ENCODE results near the gene ERVH48-1.
A peak's percentile ranks its signal among the peaks of the same experiment; 100 is the strongest.
"Not testable (repeated sequence)": the region's sequence is repeated elsewhere in the genome, so short reads cannot be mapped to it uniquely, and the experiment has no call there.

ERVH48-1 gene

GRCh38 chr21:42878678-42878992 is 46.8 kb downstream of the ERVH48-1 start:
- H3K4me3 ChIP-seq (ENCODE audit: low read depth, low read length): peak overlapping the region; percentile 97

GRCh38 chr21:42875811-42876210 is 49.6 kb downstream of the ERVH48-1 start:
- not testable (repeated sequence) for H3K4me3 ChIP-seq (ENCODE audit: low read depth, low read length)

More at GRCh38 chr21:42878678-42878992, 46.8 kb downstream of the ERVH48-1 start:
- TF ChIP-seq CTCF (IDR thresholded peaks at IDR 0.05; ENCODE audit: borderline replicate concordance, insufficient read depth, low read depth, low read length): no peak

- TF ChIP-seq CTCF (IDR thresholded peaks at IDR 0.05; ENCODE audit: borderline replicate concordance, insufficient read depth, low read depth, low read length): no peak
- no peak overlapping the region for H3K4me3 ChIP-seq (ENCODE audit: low read depth, low read length)
These were observed 52.3 kb downstream of the ERVH48-1 start for GRCh38 chr21:42873096-42873495.

- no peak overlapping the region for H3K4me3 ChIP-seq (ENCODE audit: low read depth, low read length)
- no peak for TF ChIP-seq CTCF (IDR thresholded peaks at IDR 0.05; ENCODE audit: borderline replicate concordance, insufficient read depth, low read depth, low read length)
These were observed 57.2 kb downstream of the ERVH48-1 start for GRCh38 chr21:42868196-42868595.
